Prostate gland (tissue), 2 donors: ENCODE results near the gene LALBA. TPM values are rescaled to one million over a fixed set of nuclear protein-coding genes. Genes with fewer than 3 reads are reported as not detected.

Experiments used
- DNase-seq: peaks from one replicate; pipeline ENCODE4 v3.0.0-alpha.2; 2019; ENCODE audit warnings: low spot score
- H3K27ac ChIP-seq, 2 donors: fragments of 200-600 bp; sonication (generic); 2 replicates each; pipeline ENCODE4 v1.5.1; 2017 to 2019
- H3K27me3 ChIP-seq: fragments of 200-600 bp; sonication (generic); replicated peaks from 2 replicates; pipeline ENCODE4 v1.5.1; 2019; ENCODE audit not compliant: insufficient read depth
- H3K36me3 ChIP-seq, 2 donors: fragments of 200-600 bp; sonication (generic); 1 replicate in 1 of 2; 2 replicates in 1 of 2; pipeline versions ENCODE4 v1.5.1 to v1.8.1; 2017 to 2019
- H3K4me1 ChIP-seq: fragments of 200-600 bp; sonication (generic); replicated peaks from 2 replicates; pipeline ENCODE4 v1.5.1; 2019
- H3K4me3 ChIP-seq, 2 donors: fragments of 200-600 bp; sonication (generic); 2 replicates each; pipeline ENCODE4 v1.5.1; 2017 to 2019
- H3K9me3 ChIP-seq: fragments of 200-600 bp; sonication (generic); 2 replicates; pipeline ENCODE4 v1.5.1; 2017
- CTCF ChIP-seq, 4 experiments: fragments of 200-600 bp in 2 of 4; fragments of 450-650 bp in 2 of 4; sonication (generic) in 2 of 4; IDR thresholded peaks; 1 replicate in 3 of 4; 2 replicates in 1 of 4; pipeline ENCODE4 v1.5.1; 2016 to 2019; ENCODE audit warnings: antibody characterized with exemption in 4 of 4, mild to moderate bottlenecking in 2 of 4, moderate library complexity in 2 of 4
- POLR2A ChIP-seq: fragments of 450-650 bp; IDR thresholded peaks from one replicate; pipeline ENCODE4 v1.6.1; 2016; ENCODE audit warnings: antibody characterized with exemption, mild to moderate bottlenecking
- POLR2AphosphoS5 ChIP-seq: sonication (generic); formaldehyde crosslinking; IDR thresholded peaks from one replicate; pipeline ENCODE4 v1.6.1; 2017; ENCODE audit warnings: antibody characterized with exemption
- WGBS: methylation state at CpG from one replicate; pipeline ENCODE4 v1.1.5; 2018; 5-methylcytosine and 5-hydroxymethylcytosine counted together
- intact Hi-C: fragments of 100-400 bp; cut with DNase I; formaldehyde crosslinking; loops from one replicate; pipeline ENCODE4 v1.14.2; 2022
- total RNA-seq, 2 donors: library from RNA; depleted of rRNA; stranded (reverse); fragments of >200 nt; gene quantifications; one replicate each; pipeline ENCODE4 v1.1.0, GENCODE V29; 2016

LALBA gene
- 1 to 10 TPM in 1 of 2 donors, not detected in 1; 1.6 TPM for total RNA-seq

DNA sequence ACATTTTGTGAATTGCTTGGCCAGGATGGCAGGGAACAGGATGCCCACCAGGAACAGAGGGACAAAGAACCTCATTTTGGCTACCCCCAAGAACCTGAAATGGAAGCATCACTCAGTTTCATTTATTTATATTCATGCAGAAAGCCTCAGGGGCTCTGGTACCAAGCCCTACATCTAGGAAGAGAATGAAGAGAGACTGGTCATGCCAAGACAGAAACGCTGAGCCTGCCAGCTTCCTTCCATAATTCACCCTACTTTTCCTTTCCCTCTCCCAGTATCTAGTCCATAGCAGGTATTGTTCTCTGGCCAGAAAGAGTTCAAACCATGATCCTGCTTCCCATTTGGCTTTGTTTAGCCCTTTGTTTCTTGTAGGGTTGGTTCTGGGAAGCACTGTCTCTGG lies at the start of gene LALBA:
Gene LALBA (minus strand): TSS at position 101 of the 400 bp plus-strand sequence. CDS start 26 bp downstream, at position 75.
- H3K4me3 ChIP-seq = no peak within 1 kb of the TSS
- no peaks in the 10 kb centered on the region for H3K9me3 ChIP-seq
- intact Hi-C loops = no loop called here
- no peaks in the 10 kb centered on the region for H3K4me1 ChIP-seq
- TF ChIP-seq POLR2A = no peak
- no peak for TF ChIP-seq POLR2AphosphoS5
- no peak for TF ChIP-seq CTCF (IDR thresholded peaks at IDR 0.05)
- no peak for DNase-seq
- H3K27me3 ChIP-seq = no peaks in the 10 kb centered on the region
- H3K27ac ChIP-seq = no peak within 1 kb of the TSS
- WGBS = 57% methylated on average over 1 of the region's 1 CpG
- H3K36me3 ChIP-seq = no peaks in the 10 kb centered on the region

- Histone ChIP-seq H3K27ac (no peak overlapping the region), H3K4me1 (no peaks in the 10 kb centered on the region), H3K9me3 (no peaks in the 10 kb centered on the region), H3K36me3 (no peaks in the 10 kb centered on the region), H3K4me3 (no peak overlapping the region), H3K27me3 (no peaks in the 10 kb centered on the region)
- DNase-seq = peak; percentile 70
- WGBS = 14% methylated on average over 7 of the region's 7 CpGs
- TF ChIP-seq POLR2A (no peak), POLR2AphosphoS5 (no peak), CTCF (IDR thresholded peaks at IDR 0.05) (peak; percentile 86 to 96 (median 92))
- intact Hi-C loops = loop anchor here (10.0 kb wide), 1 partner anchor 74 kb away; no protein-coding TSS in a partner anchor
Observed at GRCh38 chr12:48618541-48618940, 48.7 kb upstream of the LALBA start.

GRCh38 chr12:48615681-48616080 lies 45.8 kb upstream of the LALBA start:
- Histone ChIP-seq H3K36me3 (no peaks in the 10 kb centered on the region), H3K9me3 (no peaks in the 10 kb centered on the region), H3K4me3 (no peak overlapping the region), H3K27me3 (no peaks in the 10 kb centered on the region), H3K4me1 (no peaks in the 10 kb centered on the region), H3K27ac (no peak overlapping the region)
- DNase-seq = no peak
- WGBS = 91% methylated on average over 4 of the region's 4 CpGs
- intact Hi-C loops = loop anchor here (10.0 kb wide), 1 partner anchor 71 kb away; no protein-coding TSS in a partner anchor
- TF ChIP-seq CTCF (IDR thresholded peaks at IDR 0.05) (no peak), POLR2A (no peak), POLR2AphosphoS5 (no peak)

DNA sequence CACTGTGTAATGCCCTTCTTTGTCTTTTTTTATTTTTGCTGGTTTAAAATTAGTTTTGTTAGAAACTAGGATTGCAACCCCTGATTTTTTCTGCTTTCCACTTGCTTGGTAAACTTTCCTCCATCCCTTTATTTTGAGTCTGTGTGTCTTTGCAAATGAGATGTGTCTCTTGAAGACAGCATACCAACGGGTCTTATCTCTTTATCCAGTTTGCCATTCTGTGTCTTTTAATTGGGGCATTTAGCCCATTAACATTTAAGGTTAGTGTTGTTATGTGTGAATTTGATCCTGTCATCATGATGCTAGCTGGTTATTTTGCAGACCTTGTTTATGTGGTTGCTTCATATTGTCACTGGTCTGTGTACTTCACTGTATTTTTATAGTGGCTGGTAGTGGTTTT lies 43.5 kb upstream of the LALBA start:
- H3K9me3 ChIP-seq = no peaks in the 10 kb centered on the region
- no peaks in the 10 kb centered on the region for H3K36me3 ChIP-seq
- no peaks in the 10 kb centered on the region for H3K27me3 ChIP-seq
- 72% methylated on average over 1 of the region's 1 CpG for WGBS
- intact Hi-C loops = loop anchor here (10.0 kb wide), 1 partner anchor 69 kb away; no protein-coding TSS in a partner anchor
- no peaks in the 10 kb centered on the region for H3K4me1 ChIP-seq
- DNase-seq = no peak
- no peak for TF ChIP-seq CTCF (IDR thresholded peaks at IDR 0.05)
- TF ChIP-seq POLR2A = no peak
- TF ChIP-seq POLR2AphosphoS5 = no peak
- H3K27ac ChIP-seq = no peak overlapping the region
- H3K4me3 ChIP-seq = no peak overlapping the region

DNA sequence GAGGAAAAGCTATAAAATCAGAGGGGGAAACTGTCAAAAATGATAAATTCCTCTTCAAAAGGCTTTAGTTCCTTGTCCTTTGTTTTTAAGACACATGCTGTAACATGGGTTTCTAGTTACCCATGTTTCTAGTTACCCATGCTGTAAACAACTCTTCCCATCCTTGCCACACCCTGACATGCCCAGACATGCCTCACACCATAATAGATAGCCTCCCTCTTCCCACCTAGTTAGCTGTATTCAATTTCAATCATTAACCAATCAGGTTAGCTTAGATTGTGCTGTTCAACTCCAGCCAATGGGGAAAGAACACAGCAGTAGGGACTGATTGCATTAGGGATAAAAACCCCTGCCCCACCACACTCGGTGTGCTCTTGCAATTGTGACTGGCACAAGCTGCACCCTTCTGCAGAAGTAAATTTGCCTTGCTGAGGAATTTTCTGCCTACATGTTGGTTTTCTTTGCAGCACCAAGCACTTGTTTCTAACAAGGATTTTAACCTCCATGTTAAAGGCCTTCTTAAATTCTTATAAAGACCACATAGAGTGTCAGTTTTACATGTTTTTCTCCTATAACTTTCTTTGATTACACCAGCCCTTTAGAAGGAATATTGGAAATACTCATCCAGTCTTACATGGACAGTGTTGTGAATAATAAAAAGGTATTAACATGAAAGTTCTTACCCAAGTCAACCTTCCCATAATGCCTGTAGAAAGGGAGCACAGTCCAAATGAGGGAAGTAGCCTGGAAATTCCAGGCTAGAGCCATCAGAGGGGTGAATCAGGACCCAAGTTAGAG lies 32.5 kb upstream of the LALBA start:
- H3K4me3 ChIP-seq = no peak overlapping the region
- 79% methylated on average over 1 of the region's 1 CpG for WGBS

More for the DNA sequence above, 32.5 kb upstream of the LALBA start:
- H3K36me3 ChIP-seq = no peaks in the 10 kb centered on the region
- intact Hi-C loops = no loop called here
- no peaks in the 10 kb centered on the region for H3K9me3 ChIP-seq
- DNase-seq = no peak
- H3K27me3 ChIP-seq = no peaks in the 10 kb centered on the region
- H3K4me1 ChIP-seq = no peaks in the 10 kb centered on the region
- TF ChIP-seq CTCF (IDR thresholded peaks at IDR 0.05) = no peak
- no peak for TF ChIP-seq POLR2A
- TF ChIP-seq POLR2AphosphoS5 = no peak
- no peak overlapping the region for H3K27ac ChIP-seq
